Loucy (cell line): ENCODE data around the gene PTPRN2.

Experiments
- H2AFZ ChIP-seq: fragments of 200-600 bp; sonication (generic); 2 replicates; pipeline ENCODE4 v1.6.0; 2016; ENCODE audit warnings: antibody characterized with exemption, mild to moderate bottlenecking, low read length, moderate library complexity
- H3F3A ChIP-seq: fragments of 200-600 bp; 2 replicates; pipeline ENCODE4 v1.6.0; 2016; ENCODE audit warnings: antibody characterized with exemption, low read depth, mild to moderate bottlenecking
- H3K27me3 ChIP-seq: fragments of 200-600 bp; sonication (generic); 2 replicates; pipeline ENCODE4 v1.6.1; 2014; ENCODE audit warnings: low read length, mild to moderate bottlenecking; ENCODE audit not compliant: insufficient read depth, poor library complexity, severe bottlenecking
- H3K36me3 ChIP-seq: fragments of 200-600 bp; sonication (generic); 2 replicates; pipeline ENCODE4 v1.6.1; 2016; ENCODE audit warnings: low read length; ENCODE audit not compliant: insufficient read depth
- H3K4me1 ChIP-seq: fragments of 200-600 bp; sonication (generic); 2 replicates; pipeline ENCODE4 v1.5.1; 2014; ENCODE audit warnings: low read length, mild to moderate bottlenecking; ENCODE audit not compliant: insufficient read depth, poor library complexity, severe bottlenecking
- H3K4me2 ChIP-seq: fragments of 200-600 bp; sonication (generic); 2 replicates; pipeline ENCODE4 v1.6.0; 2014; ENCODE audit warnings: antibody characterized with exemption, low read length, low read depth, mild to moderate bottlenecking; ENCODE audit not compliant: poor library complexity, severe bottlenecking
- H3K4me3 ChIP-seq: fragments of 200-600 bp; sonication (generic); 2 replicates; pipeline ENCODE4 v1.5.1; 2014; ENCODE audit warnings: low read length, mild to moderate bottlenecking, mixed read lengths; ENCODE audit not compliant: poor library complexity, severe bottlenecking
- H3K79me2 ChIP-seq: fragments of 200-600 bp; sonication (generic); 2 replicates; pipeline ENCODE4 v1.6.1; 2014; ENCODE audit warnings: low read length; ENCODE audit not compliant: insufficient read depth
- H3K9ac ChIP-seq: fragments of 200-600 bp; sonication (generic); 2 replicates; pipeline ENCODE4 v1.6.0; 2014; ENCODE audit warnings: mild to moderate bottlenecking, low read depth, low read length, moderate library complexity; ENCODE audit not compliant: poor library complexity, severe bottlenecking
- H3K9me2 ChIP-seq: fragments of 200-600 bp; sonication (generic); replicated peaks from 2 replicates; pipeline ENCODE4 v1.6.1; 2016; ENCODE audit warnings: low read depth, low read length, mixed read lengths
- H3K9me3 ChIP-seq: fragments of 200-600 bp; sonication (generic); 2 replicates; pipeline ENCODE4 v1.6.1; 2014; ENCODE audit warnings: mild to moderate bottlenecking, antibody characterized with exemption, low read length, low read depth; ENCODE audit not compliant: insufficient read depth
- H4K20me1 ChIP-seq: fragments of 200-600 bp; sonication (generic); 2 replicates; pipeline ENCODE4 v1.6.0; 2014; ENCODE audit warnings: antibody characterized with exemption, low read length, mild to moderate bottlenecking; ENCODE audit not compliant: insufficient read depth, poor library complexity, severe bottlenecking
- EZH2phosphoT487 ChIP-seq: fragments of 200-600 bp; IDR thresholded peaks from 2 replicates; pipeline ENCODE4 v1.6.1; 2018; ENCODE audit warnings: antibody characterized with exemption, mild to moderate bottlenecking, moderate library complexity, borderline replicate concordance
- TF ChIP-seq, protein P1 (sequence below): fragments of 200-600 bp; sonication (generic); conservative IDR thresholded peaks from 2 replicates; pipeline ENCODE4 v1.5.1; 2014; ENCODE audit warnings: mild to moderate bottlenecking, antibody characterized with exemption, low read length

The PTPRN2 gene

GRCh38 chr7:158183431-158183830 lies 404.2 kb downstream of the PTPRN2 start:
- Histone ChIP-seq H3K9me2 (no peaks in the 10 kb centered on the region), H3K9me3 (no peaks in the 10 kb centered on the region; the same call in 1 of the 2 replicates), H3K36me3 (no peaks in the 10 kb centered on the region), H3K4me2 (no peak overlapping the region), H3F3A (no peaks in the 10 kb centered on the region), H4K20me1 (no peaks in the 10 kb centered on the region), H3K4me1 (no peaks in the 10 kb centered on the region), H3K4me3 (no peak overlapping the region), H3K9ac (no peak overlapping the region), H3K79me2 (no peaks in the 10 kb centered on the region), H3K27me3 (no peaks in the 10 kb centered on the region), H2AFZ (no peak overlapping the region)
- TF ChIP-seq, protein P1, sequence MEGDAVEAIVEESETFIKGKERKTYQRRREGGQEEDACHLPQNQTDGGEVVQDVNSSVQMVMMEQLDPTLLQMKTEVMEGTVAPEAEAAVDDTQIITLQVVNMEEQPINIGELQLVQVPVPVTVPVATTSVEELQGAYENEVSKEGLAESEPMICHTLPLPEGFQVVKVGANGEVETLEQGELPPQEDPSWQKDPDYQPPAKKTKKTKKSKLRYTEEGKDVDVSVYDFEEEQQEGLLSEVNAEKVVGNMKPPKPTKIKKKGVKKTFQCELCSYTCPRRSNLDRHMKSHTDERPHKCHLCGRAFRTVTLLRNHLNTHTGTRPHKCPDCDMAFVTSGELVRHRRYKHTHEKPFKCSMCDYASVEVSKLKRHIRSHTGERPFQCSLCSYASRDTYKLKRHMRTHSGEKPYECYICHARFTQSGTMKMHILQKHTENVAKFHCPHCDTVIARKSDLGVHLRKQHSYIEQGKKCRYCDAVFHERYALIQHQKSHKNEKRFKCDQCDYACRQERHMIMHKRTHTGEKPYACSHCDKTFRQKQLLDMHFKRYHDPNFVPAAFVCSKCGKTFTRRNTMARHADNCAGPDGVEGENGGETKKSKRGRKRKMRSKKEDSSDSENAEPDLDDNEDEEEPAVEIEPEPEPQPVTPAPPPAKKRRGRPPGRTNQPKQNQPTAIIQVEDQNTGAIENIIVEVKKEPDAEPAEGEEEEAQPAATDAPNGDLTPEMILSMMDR = no peak

GRCh38 chr7:158176561-158177173 lies 411.0 kb downstream of the PTPRN2 start:
- H4K20me1 ChIP-seq = no peaks in the 10 kb centered on the region
- no peaks in the 10 kb centered on the region for H3K79me2 ChIP-seq
- no peaks in the 10 kb centered on the region for H3K27me3 ChIP-seq
- H3K9me3 ChIP-seq = peaks cover 3% of the 10 kb centered on the region; the same call in 1 of the 2 replicates
- no peak overlapping the region for H3K4me3 ChIP-seq
- H3K36me3 ChIP-seq = no peaks in the 10 kb centered on the region
- no peaks in the 10 kb centered on the region for H3K4me1 ChIP-seq
- no peaks in the 10 kb centered on the region for H3K9me2 ChIP-seq
- no peak overlapping the region for H3K9ac ChIP-seq
- H3K4me2 ChIP-seq = no peak overlapping the region
- no peaks in the 10 kb centered on the region for H3F3A ChIP-seq
- TF ChIP-seq EZH2phosphoT487 = no peak
- H2AFZ ChIP-seq = no peak overlapping the region

- H3K79me2 ChIP-seq = no peaks in the 10 kb centered on the region
- H3K4me3 ChIP-seq = no peak overlapping the region
- H4K20me1 ChIP-seq = no peaks in the 10 kb centered on the region
- no peaks in the 10 kb centered on the region for H3K9me2 ChIP-seq
- no peaks in the 10 kb centered on the region for H3F3A ChIP-seq
- H3K4me2 ChIP-seq = no peak overlapping the region
- H3K9ac ChIP-seq = no peak overlapping the region
- TF ChIP-seq EZH2phosphoT487 = no peak
- TF ChIP-seq, protein P1 = no peak
- H2AFZ ChIP-seq = no peak overlapping the region
- peaks cover 3% of the 10 kb centered on the region; the same call in 1 of the 2 replicates for H3K9me3 ChIP-seq
- no peaks in the 10 kb centered on the region for H3K36me3 ChIP-seq
- no peaks in the 10 kb centered on the region for H3K27me3 ChIP-seq
- H3K4me1 ChIP-seq = no peaks in the 10 kb centered on the region
These were observed 411.8 kb downstream of the PTPRN2 start for GRCh38 chr7:158175779-158176178.

GRCh38 chr7:158174947-158175346 lies 412.7 kb downstream of the PTPRN2 start:
- Histone ChIP-seq H2AFZ (no peak overlapping the region), H3K4me3 (no peak overlapping the region), H3K4me1 (no peaks in the 10 kb centered on the region), H3K9me2 (no peaks in the 10 kb centered on the region), H3K4me2 (no peak overlapping the region), H4K20me1 (no peaks in the 10 kb centered on the region), H3K9me3 (peaks cover 9% of the 10 kb centered on the region; the same call in 1 of the 2 replicates), H3K36me3 (no peaks in the 10 kb centered on the region), H3F3A (no peaks in the 10 kb centered on the region), H3K9ac (no peak overlapping the region), H3K79me2 (no peaks in the 10 kb centered on the region), H3K27me3 (no peaks in the 10 kb centered on the region)
- TF ChIP-seq, protein P1 = no peak
- TF ChIP-seq EZH2phosphoT487 = no peak
